Smooth muscle cell of trachea (primary cell): ENCODE measurements around the gene MAN2B1. TPM values are rescaled to one million over a fixed set of nuclear protein-coding genes. Genes with fewer than 3 reads are reported as not detected.

Source experiments
- total RNA-seq: library from RNA; depleted of rRNA; stranded (reverse); fragments of >200 nt; gene quantifications from 2 replicates; pipeline ENCODE4 v1.2.1, GENCODE V29; 2014

Gene MAN2B1
- total RNA-seq, result 34.5 and 56.2 TPM in 2 replicates

DNA sequence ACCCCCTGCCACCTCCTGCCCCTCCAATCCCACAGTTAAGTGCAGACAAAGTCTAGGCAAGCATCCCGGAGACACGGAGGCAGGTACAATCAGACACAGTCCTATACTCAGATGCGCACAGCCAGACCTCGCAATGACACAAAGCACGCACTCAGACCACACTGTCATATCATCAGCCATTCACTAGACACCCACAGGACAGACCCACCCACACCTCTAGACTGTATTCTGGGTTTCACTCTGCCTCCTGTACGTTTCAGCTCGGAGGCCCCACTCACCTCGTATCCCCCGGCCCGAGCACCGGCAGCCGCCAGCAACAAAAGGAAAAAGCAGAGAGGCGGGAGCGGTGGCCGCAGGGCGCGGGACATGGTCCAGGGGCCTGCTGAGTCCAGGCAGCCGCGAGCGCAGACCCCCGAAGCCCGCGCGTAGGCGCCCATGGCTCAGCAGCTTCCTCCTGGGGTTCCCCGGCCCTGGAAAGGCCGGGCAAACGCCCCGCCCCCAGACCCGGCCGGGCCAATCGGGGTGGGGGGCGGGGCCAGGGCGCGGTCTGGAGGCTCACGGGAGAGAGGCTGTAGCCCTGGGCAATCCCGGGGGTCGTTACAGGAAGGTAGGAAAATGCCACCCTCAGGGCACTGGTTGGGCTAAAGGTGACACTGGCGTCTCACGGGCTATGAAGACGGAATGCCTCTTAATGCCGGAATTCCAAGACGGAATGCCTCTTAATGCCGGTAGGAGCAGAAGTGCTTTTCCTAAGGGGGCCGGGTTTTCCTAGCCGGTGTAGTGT is at the start of gene MAN2B1, which contains the start of gene WDR83:
Gene MAN2B1 (minus strand): TSS at position 478 of the 784 bp plus-strand sequence. CDS start 41 bp downstream, at position 437.
Gene WDR83 (plus strand): TSS at position 543 of the 784 bp plus-strand sequence. CDS start 2,984 bp downstream, outside the sequence.

DNA sequence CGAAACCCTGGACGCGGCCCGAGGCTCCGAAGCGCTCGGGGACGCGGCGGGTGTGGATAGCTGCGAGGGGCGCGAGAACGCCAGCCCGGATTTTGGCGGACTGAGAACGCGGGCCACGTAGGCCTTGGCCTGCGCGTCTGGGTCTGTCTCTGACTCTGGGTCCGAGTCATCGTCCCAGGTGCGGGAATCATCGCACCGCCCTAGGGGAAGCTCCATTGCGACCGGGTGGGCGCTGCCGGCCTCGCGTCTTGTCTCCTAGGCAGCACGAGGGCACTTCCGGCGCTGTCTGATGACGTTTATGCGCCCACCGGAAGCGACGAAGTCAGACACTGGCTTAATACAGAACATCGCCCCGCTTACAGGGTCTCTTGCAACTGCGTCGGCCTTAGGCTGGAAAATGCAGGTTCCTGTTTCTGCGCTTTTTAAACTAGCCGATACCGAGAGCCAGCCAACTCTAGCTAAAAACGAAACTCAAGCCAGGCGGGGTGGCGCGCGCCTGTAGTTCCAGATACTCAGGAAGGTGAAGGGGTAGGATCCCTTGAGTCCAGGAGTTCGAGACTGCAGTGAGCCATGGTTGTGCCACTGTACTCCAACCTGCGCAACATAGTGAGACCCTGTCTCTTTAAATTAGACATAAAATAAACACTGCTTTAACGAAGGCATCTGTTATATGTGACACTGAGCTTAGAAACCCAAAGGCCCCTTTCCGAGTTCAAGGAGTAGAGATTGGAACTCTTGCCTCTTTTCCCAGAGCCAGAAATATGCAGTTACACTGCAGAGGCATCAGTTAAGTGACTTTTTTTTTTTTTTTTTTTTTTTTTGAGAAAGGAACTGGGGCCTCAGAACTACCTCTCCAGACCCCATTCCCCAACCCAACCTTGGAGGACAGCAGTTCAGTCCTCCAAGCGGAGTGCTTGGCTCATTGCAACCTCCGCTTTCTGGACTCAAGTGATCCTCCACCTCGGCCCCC is 30.1 kb upstream of the MAN2B1 start, which contains the start of gene FBXW9:
Gene FBXW9 (minus strand): TSS at position 266 of the 970 bp plus-strand sequence. CDS start 50 bp downstream, at position 216.

DNA sequence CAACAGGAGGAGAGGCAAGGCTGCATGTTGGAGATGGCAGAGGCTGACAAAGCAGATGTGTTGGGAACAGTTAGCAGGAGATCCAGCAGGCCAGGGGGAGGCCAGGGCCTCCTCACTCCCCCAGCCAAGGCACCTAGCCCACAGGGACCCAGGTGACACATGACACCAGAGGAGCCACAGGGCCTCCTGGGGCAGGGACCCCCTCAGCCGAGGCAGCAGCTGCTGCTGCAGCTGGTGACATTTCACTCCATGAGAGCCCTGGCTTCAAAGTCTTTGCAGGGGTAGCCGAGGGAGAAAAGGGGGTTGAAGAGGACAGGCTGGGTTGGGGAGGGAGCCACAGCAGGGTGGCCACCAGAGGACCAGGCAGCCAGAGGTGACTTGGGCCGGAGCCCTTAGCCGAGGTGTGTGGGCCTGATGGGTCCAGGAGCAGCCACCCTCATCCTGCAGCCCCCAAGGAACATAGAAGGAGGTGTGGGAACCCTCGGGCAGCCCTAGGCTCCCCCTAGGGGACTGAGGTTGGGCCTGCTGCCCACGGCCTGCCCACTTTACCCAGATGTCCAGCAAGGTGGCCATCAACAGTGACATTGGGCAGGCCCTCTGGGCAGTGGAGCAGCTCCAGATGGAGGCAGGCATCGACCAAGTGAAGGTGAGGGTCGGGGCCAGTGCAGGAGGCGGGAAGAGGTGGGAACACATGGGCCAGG is 21.1 kb upstream of the MAN2B1 start, which contains the start of gene GNG14:
Gene GNG14 (plus strand): TSS at position 503 of the 701 bp plus-strand sequence. CDS start 51 bp downstream, at position 554.

DNA sequence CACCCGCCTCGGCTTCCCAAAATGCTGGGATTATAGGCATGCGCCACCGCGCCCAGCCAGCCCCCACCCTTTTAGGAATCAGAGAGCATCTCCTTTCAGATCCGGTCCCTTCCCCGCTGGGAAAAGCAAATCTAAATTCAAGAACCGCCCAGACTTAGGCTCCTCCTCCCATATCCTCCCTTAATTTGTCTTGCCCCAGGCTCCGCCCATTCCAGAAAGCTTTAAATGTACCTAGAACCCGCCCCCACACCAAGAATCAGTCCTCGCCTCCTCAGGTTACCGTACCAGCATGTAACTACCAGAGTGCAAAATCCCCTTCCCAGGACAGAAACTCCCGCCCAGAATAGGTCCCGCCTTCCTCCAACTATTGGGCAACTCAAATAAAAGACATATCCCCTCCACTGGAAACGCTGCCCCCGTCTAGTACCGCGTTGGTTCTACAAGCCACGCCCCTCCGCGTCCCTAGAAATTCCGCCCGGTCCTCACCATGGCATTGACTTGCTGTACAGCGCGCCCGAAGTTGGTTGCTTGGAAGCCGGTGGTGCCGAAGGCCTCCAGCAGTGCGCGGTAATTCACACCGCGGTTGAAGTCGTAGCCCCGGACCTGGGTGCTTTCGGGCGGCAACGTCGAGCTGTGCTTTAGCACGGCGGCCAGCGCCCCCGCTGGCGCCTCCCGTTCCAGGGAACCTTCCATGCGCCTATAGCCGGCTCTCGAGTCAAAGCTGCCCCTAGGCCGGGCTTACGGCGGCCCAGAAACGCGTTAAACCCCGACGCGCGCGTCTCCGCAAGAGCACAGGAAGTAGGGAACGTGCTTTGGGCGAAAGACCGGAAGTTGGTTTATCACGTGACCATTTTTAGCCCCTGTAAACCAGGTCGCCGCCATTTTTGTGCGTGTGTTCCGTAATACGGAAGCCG is 14.8 kb upstream of the MAN2B1 start, which contains the start of gene DHPS:
Gene DHPS (minus strand): TSS at position 807 of the 914 bp plus-strand sequence. CDS start 114 bp downstream, at position 693.

DNA sequence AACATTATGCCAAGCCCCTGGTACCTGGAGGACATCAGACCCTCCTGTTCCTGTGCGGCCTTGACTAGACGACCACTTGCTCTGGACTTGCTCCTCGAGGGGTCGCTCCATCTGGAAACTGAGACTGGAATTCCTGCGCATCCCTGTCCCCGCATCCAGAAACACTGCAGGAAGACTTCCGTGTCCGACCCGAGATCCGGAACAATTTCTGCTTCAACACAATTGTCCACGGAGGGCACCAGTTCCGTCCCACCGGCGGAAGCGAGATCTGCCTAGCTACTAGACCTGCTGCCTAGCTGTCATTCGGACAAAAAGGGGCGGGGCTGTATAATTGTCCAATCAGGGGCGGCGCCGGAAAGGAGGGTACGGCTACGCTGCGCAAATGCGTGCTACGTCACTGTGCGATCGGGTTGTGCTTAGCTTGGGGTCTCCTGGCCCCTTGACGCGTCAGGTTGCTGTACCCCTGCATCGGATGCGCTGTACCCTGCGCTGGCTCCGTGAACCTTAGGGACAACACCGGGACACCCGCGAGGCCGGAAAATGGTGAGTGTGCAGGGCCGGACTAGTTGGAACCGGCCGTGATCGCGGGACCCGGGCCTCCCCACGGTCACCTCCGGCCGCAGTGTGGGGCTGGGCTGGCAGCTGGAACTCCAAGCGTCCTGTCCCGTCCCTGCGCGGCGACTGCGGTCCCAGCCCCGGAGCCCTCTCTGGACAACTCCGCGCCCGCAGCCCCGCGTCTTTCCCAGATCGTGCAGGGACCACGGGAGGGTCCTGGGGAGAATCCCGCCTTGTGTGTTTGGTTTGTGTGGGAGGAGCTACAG is 55.8 kb downstream of the MAN2B1 start, which contains the start of the genes ZNF490 and ZNF791:
Gene ZNF490 (minus strand): TSS at position 274 of the 821 bp plus-strand sequence. CDS start 133 bp downstream, at position 141.
Gene ZNF791 (plus strand): TSS at position 381 of the 821 bp plus-strand sequence. CDS start 160 bp downstream, at position 541.

Other genes with a start within 250 kb of the MAN2B1 start
- gene ZNF443, start 225.7 kb downstream of the MAN2B1 start, total RNA-seq, result 2.0 and 2.8 TPM in 2 replicates
- 3.5 and 4.1 TPM in 2 replicates for gene ZNF709, start 181.9 kb downstream of the MAN2B1 start, total RNA-seq
- gene ZNF564, start 115.3 kb downstream of the MAN2B1 start, total RNA-seq, result 8.3 and 9.3 TPM in 2 replicates
- gene ZNF490, start 55.9 kb downstream of the MAN2B1 start, total RNA-seq, result 11.7 and 12.1 TPM in 2 replicates
- gene ZNF791, start 55.8 kb downstream of the MAN2B1 start, total RNA-seq, result 11.1 and 18.6 TPM in 2 replicates
- 10.6 and 14.4 TPM in 2 replicates for gene WDR83, start 65 bp upstream of the MAN2B1 start, total RNA-seq
- 55.3 and 56.6 TPM in 2 replicates for gene DHPS, start 15.1 kb upstream of the MAN2B1 start, total RNA-seq
- gene GNG14, start 21.3 kb upstream of the MAN2B1 start, total RNA-seq, result not detected in 2 replicates
- gene FBXW9, start 29.9 kb upstream of the MAN2B1 start, total RNA-seq, result 4.6 and 8.3 TPM in 2 replicates
- 37.8 and 50.0 TPM in 2 replicates for gene TNPO2, start 57.2 kb upstream of the MAN2B1 start, total RNA-seq
- 124 and 148 TPM in 2 replicates for gene TRIR, start 67.9 kb upstream of the MAN2B1 start, total RNA-seq
- gene GET3, start 70.8 kb upstream of the MAN2B1 start, total RNA-seq, result 93.5 and 107 TPM in 2 replicates
- 0.15 TPM in 1 of 2 replicates, not detected in the other for gene BEST2, start 85.0 kb upstream of the MAN2B1 start, total RNA-seq
- 24.9 and 28.0 TPM in 2 replicates for gene HOOK2, start 108.8 kb upstream of the MAN2B1 start, total RNA-seq
- 81.4 and 95.3 TPM in 2 replicates for gene JUNB, start 124.7 kb upstream of the MAN2B1 start, total RNA-seq
- 166 and 183 TPM in 2 replicates for gene PRDX2, start 135.1 kb upstream of the MAN2B1 start, total RNA-seq
- 0.99 TPM in 1 of 2 replicates, not detected in the other for gene THSD8, start 135.3 kb upstream of the MAN2B1 start, total RNA-seq
- 7.6 and 60.4 TPM in 2 replicates for gene RNASEH2A, start 139.8 kb upstream of the MAN2B1 start, total RNA-seq
- not detected in 2 replicates for gene RTBDN, start 167.8 kb upstream of the MAN2B1 start, total RNA-seq
- 0.15 and 3.3 TPM in 2 replicates for gene MAST1, start 171.8 kb upstream of the MAN2B1 start, total RNA-seq
- 22.8 and 30.9 TPM in 2 replicates for gene DNASE2, start 214.7 kb upstream of the MAN2B1 start, total RNA-seq
- 0.17 TPM in 1 of 2 replicates, not detected in the other for gene KLF1, start 220.5 kb upstream of the MAN2B1 start, total RNA-seq
- 28.3 and 55.3 TPM in 2 replicates for gene GCDH, start 224.4 kb upstream of the MAN2B1 start, total RNA-seq